Measurements from ENCODE around the gene SQSTM1. TPM values are rescaled to one million over a fixed set of nuclear protein-coding genes. Genes with fewer than 3 reads are reported as not detected.

SQSTM1 gene
- total and polyA plus RNA-seq, 2 of the 8 experiments (the other 6 are each of a cell fraction or from before 2014, with no cell fraction given): 78.6 to 110 TPM

DNA sequence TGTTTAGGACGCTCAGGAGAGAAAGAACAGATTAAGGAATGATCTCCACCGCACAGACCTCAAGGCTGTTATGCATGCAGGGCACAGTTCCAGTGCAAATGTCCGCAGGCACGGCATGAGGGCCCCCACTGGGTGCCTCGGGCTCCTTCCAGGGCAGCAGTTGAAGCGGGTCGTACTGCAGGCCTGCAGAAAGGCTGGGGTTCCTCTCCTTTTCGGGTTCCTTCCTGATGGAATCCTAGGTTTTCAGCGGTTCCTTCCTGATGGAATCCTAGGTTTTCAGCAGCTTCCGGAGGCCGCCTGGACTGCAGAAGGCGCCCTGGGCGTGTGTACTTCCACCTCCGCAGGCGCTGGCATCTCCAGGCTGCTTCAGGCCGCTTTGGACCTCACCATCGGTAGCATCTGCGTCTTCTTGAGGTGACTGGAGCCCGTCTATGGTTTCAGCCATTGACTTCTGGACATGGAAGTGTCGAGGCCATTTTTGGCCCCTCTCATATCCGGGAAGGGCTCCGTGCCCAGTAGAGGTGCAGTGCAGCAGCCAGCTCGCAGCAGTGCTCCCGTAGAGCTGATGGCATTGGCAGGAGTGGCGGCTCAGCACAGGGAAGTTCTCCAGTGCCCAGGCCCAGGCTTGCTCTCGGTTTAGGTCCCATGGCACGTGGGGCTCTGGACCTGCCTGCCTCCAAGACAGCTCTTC lies 8.4 kb upstream of the SQSTM1 start (continued):
- TF ChIP-seq TCF12 (IDR thresholded peaks at IDR 0.05; ENCODE audit: low read depth, low read length) (no peak), CEBPB (IDR thresholded peaks at IDR 0.05; ENCODE audit: low read depth, low read length) (no peak), PHF8 (conservative IDR thresholded peaks at IDR 0.05; ENCODE audit: low read depth, low read length) (no peak), SUZ12 (IDR thresholded peaks at IDR 0.05; ENCODE audit: low read length) (no peak), RAD21 (IDR thresholded peaks at IDR 0.05 in 1 of 2, conservative IDR thresholded peaks at IDR 0.05 in 1 of 2; ENCODE audit: low read depth in 2 of 2, low read length in 2 of 2) (no peak)
- TF ChIP-seq, protein P1, sequence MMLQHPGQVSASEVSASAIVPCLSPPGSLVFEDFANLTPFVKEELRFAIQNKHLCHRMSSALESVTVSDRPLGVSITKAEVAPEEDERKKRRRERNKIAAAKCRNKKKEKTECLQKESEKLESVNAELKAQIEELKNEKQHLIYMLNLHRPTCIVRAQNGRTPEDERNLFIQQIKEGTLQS (IDR thresholded peaks at IDR 0.05; ENCODE audit: insufficient read depth, low read depth, low read length): no peak

Data from H1 (cell line).